HCT116 (cell line): ENCODE results near the gene CLIC4. TPM values are rescaled to one million over a fixed set of nuclear protein-coding genes. Genes with fewer than 3 reads are reported as not detected.

ENCODE experiments used
- ATAC-seq: fragments of 200-7000 bp; cut with Tn5 transposase; 2 replicates; pipeline ENCODE4 v1.9.1; 2020; ENCODE audit warnings: mild to moderate bottlenecking, moderate library complexity
- BruUV-seq: library from RNA; stranded (reverse); fragments of 400-500 nt; replicated peaks from 2 replicates; lab custom pipeline; 2021; lab: Mats Ljungman, UMichigan
- CTCF ChIA-PET: fragments of 300-600 bp; sonication (Branson Sonifier 250); formaldehyde crosslinking; loops from one replicate; lab custom pipeline; 2021; ENCODE audit warnings: antibody characterized with exemption; lab: Charles Lee
- POLR2A ChIA-PET: fragments of 300-600, 350-600 bp; sonication (Branson Sonifier 250); formaldehyde crosslinking; loops from one replicate; lab custom pipeline; 2021; ENCODE audit warnings: antibody characterized with exemption; lab: Charles Lee
- RAD21 ChIA-PET, 2 experiments: fragments of 300-600 bp; sonication (Branson Sonifier 250); formaldehyde crosslinking; loops; one replicate each; lab custom pipeline; 2023; ENCODE audit warnings: low total read pairs in 2 of 2; ENCODE audit not compliant: uncharacterized antibody in 2 of 2, unreplicated experiment in 2 of 2, low non-redundant PET in 1 of 2; lab: Charles Lee
- DNase-seq: peaks from one replicate; pipeline ENCODE4 v3.0.0-alpha.2; 2010; ENCODE audit warnings: low read depth, low spot score
- H2AFZ ChIP-seq: fragments of 200-600 bp; shearing (Covaris generic), sonication (generic); 2 replicates; pipeline ENCODE4 v1.6.1; 2017; ENCODE audit warnings: low read depth, mixed run types, mixed read lengths, antibody characterized with exemption, low read length; ENCODE audit not compliant: poor library complexity, severe bottlenecking
- H3K27ac ChIP-seq: 2 replicates; pipeline ENCODE4 v1.5.1; 2012; ENCODE audit warnings: low read depth, low read length
- H3K27me3 ChIP-seq: fragments of 200-600 bp; sonication (generic); 2 replicates; pipeline ENCODE4 v1.6.1; 2016; ENCODE audit warnings: mixed run types, low read length, mixed read lengths; ENCODE audit not compliant: insufficient read depth
- H3K36me3 ChIP-seq, 2 experiments: fragments of 200-500 bp in 1 of 2; fragments of 200-600 bp in 1 of 2; sonication (Bioruptor generic) in 1 of 2; sonication (generic) in 1 of 2; 2 replicates each; pipeline versions ENCODE4 v1.5.1 to v1.6.1; 2014 to 2016; ENCODE audit warnings: low read length in 2 of 2, inconsistent platforms in 1 of 2, mixed read lengths in 1 of 2, mixed run types in 1 of 2; ENCODE audit not compliant: insufficient read depth in 2 of 2, control insufficient read depth in 1 of 2
- H3K4me1 ChIP-seq, 2 experiments: fragments of 200-600 bp in 1 of 2; sonication (generic) in 1 of 2; 2 replicates each; pipeline versions ENCODE4 v1.5.1 to v1.6.1; 2012 to 2017; ENCODE audit warnings: low read length in 2 of 2, inconsistent platforms in 1 of 2, mild to moderate bottlenecking in 1 of 2, mixed read lengths in 1 of 2, mixed run types in 1 of 2, moderate library complexity in 1 of 2; ENCODE audit not compliant: insufficient read depth in 2 of 2, control insufficient read depth in 1 of 2
- H3K4me2 ChIP-seq: fragments of 200-600 bp; sonication (generic); 2 replicates; pipeline ENCODE4 v1.6.1; 2017; ENCODE audit warnings: mixed run types, low read length, mixed read lengths
- H3K4me3 ChIP-seq, 2 experiments: fragments of 200-600 bp in 1 of 2; sonication (generic) in 1 of 2; replicated peaks in 1 of 2; 2 replicates each; pipeline ENCODE4 v1.5.1; 2011 to 2016; ENCODE audit warnings: low read length in 2 of 2, control low read depth in 1 of 2, low read depth in 1 of 2, mild to moderate bottlenecking in 1 of 2, mixed read lengths in 1 of 2, mixed run types in 1 of 2
- H3K79me2 ChIP-seq: fragments of 200-600 bp; sonication (generic); 2 replicates; pipeline ENCODE4 v1.6.1; 2017; ENCODE audit warnings: mild to moderate bottlenecking, mixed run types, low read length, moderate library complexity, mixed read lengths; ENCODE audit not compliant: insufficient read depth
- H3K9ac ChIP-seq: fragments of 200-600 bp; sonication (generic); 2 replicates; pipeline ENCODE4 v1.6.1; 2016; ENCODE audit warnings: low read length, mixed read lengths
- H3K9me2 ChIP-seq: fragments of 200-600 bp; sonication (generic), shearing (Covaris generic); 2 replicates; pipeline ENCODE4 v1.6.1; 2017; ENCODE audit warnings: mixed run types, mild to moderate bottlenecking, moderate library complexity; ENCODE audit not compliant: insufficient read depth
- H3K9me3 ChIP-seq, 2 experiments: fragments of 200-500 bp in 1 of 2; fragments of 200-600 bp in 1 of 2; sonication (Bioruptor generic) in 1 of 2; sonication (generic) in 1 of 2; 2 replicates each; pipeline ENCODE4 v1.6.1; 2014 to 2017; ENCODE audit warnings: low read length in 2 of 2, mixed read lengths in 2 of 2, inconsistent platforms in 1 of 2, low read depth in 1 of 2, mild to moderate bottlenecking in 1 of 2, mixed run types in 1 of 2, moderate library complexity in 1 of 2; ENCODE audit not compliant: control insufficient read depth in 1 of 2, insufficient read depth in 1 of 2
- H4K20me1 ChIP-seq: fragments of 200-600 bp; sonication (generic), shearing (Covaris generic); 2 replicates; pipeline ENCODE4 v1.6.1; 2017; ENCODE audit warnings: mixed run types, mild to moderate bottlenecking, moderate library complexity; ENCODE audit not compliant: insufficient read depth
- CBX3 ChIP-seq: IDR thresholded peaks from 2 replicates; pipeline ENCODE4 v1.6.1; 2012; ENCODE audit warnings: low read depth
- CEBPB ChIP-seq: IDR thresholded peaks from 2 replicates; pipeline ENCODE4 v1.6.1; 2012; ENCODE audit warnings: low read depth
- CTCF ChIP-seq, 3 experiments: fragments of 200-600 bp in 1 of 3; sonication (generic) in 1 of 3; IDR thresholded peaks in 2 of 3; conservative IDR thresholded peaks in 1 of 3; 2 replicates each; pipeline ENCODE4 v1.5.1; 2012 to 2017; ENCODE audit warnings: low read depth in 2 of 3, low read length in 2 of 3, antibody characterized with exemption in 1 of 3, borderline replicate concordance in 1 of 3, control low read depth in 1 of 3, mild to moderate bottlenecking in 1 of 3, mixed read lengths in 1 of 3, mixed run types in 1 of 3, moderate library complexity in 1 of 3; ENCODE audit not compliant: insufficient read depth in 1 of 3
- FOSL1 ChIP-seq: IDR thresholded peaks from 2 replicates; pipeline ENCODE4 v1.6.1; 2012; ENCODE audit warnings: low read depth
- MAX ChIP-seq: IDR thresholded peaks from 2 replicates; pipeline ENCODE4 v1.6.1; 2012
- POLR2A ChIP-seq: IDR thresholded peaks from 2 replicates; pipeline ENCODE4 v1.7.0; 2011; ENCODE audit warnings: borderline replicate concordance; ENCODE audit not compliant: insufficient read depth, insufficient read length; ENCODE audit errors: extremely low read depth
- RAD21 ChIP-seq: IDR thresholded peaks from 2 replicates; pipeline ENCODE4 v1.6.1; 2012; ENCODE audit warnings: low read depth, mild to moderate bottlenecking
- REST ChIP-seq: IDR thresholded peaks from 2 replicates; pipeline ENCODE4 v1.6.1; 2012; ENCODE audit warnings: low read depth
- SIN3A ChIP-seq: IDR thresholded peaks from 2 replicates; pipeline ENCODE4 v1.6.1; 2012; ENCODE audit warnings: low read depth
- SP1 ChIP-seq: IDR thresholded peaks from 2 replicates; pipeline ENCODE4 v1.6.1; 2012; ENCODE audit warnings: low read depth
- SRF ChIP-seq: IDR thresholded peaks from 2 replicates; pipeline ENCODE4 v1.6.1; 2012; ENCODE audit warnings: low read depth
- TCF7L2 ChIP-seq: IDR thresholded peaks from 2 replicates; pipeline ENCODE4 v1.7.0; 2011; ENCODE audit warnings: borderline replicate concordance, inconsistent platforms; ENCODE audit not compliant: insufficient read depth, insufficient read length; ENCODE audit errors: extremely low read depth
- ZBTB33 ChIP-seq: IDR thresholded peaks from 2 replicates; pipeline ENCODE4 v1.6.1; 2011; ENCODE audit warnings: mild to moderate bottlenecking, low read length, moderate library complexity; ENCODE audit not compliant: insufficient replicate concordance; ENCODE audit errors: extremely low read depth
- ZFX ChIP-seq: fragments of 450-650 bp; IDR thresholded peaks from 2 replicates; pipeline ENCODE4 v1.6.1; 2017
- intact Hi-C: fragments of 100-400 bp; cut with micrococcal nuclease; formaldehyde crosslinking; loops from 2 replicates; pipeline ENCODE4 v1.10.0; 2022
- total RNA-seq: library from RNA; stranded (reverse); gene quantifications from one replicate; pipeline ENCODE4 v1.2.1, GENCODE V29; 2021; ENCODE audit not compliant: unreplicated experiment

The CLIC4 gene
- total RNA-seq, 1 experiment from 2014 or later, result 77.2 TPM

DNA sequence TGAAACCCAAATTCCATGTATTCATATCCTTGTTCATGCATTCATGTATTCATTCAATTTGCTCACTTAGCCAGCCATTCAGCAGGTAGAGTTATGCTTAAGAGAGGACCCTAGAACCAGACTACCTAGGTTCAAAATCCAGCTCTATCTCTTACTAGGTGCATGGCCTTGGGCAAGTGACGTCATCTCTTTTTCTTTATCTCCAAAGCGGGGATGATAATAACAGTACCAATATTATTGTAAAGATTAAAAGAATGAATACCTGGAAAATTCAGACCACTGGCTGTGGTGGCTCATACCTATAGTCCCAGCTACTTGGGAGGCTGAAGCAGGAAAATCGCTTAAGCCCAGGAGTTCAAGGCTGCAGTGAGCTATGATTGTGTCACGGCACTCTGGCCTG, 33.9 kb upstream of the CLIC4 start:
- no peak for ATAC-seq

More for the DNA sequence above, 33.9 kb upstream of the CLIC4 start:
- RAD21 ChIA-PET, result no interaction called here
- H3K9me2 ChIP-seq, result no peaks in the 10 kb centered on the region
- no peaks in the 10 kb centered on the region for H4K20me1 ChIP-seq
- H3K4me1 ChIP-seq, result peaks cover 23 to 67% of the 10 kb centered on the region in 2 experiments
- H2AFZ ChIP-seq, result no peak overlapping the region
- H3K36me3 ChIP-seq, result no peaks in the 10 kb centered on the region
- no TSS peak for BruUV-seq
- H3K4me2 ChIP-seq, result no peak overlapping the region
- no peak overlapping the region for H3K4me3 ChIP-seq
- intact Hi-C loops, result no loop called here
- POLR2A ChIA-PET, result interaction anchor here (1.3 kb wide), 1 partner anchor 13 kb away, joined by 3 read pairs; no protein-coding TSS in a partner anchor
- CTCF ChIA-PET, result no interaction called here
- DNase-seq, result no peak
- no peak overlapping the region for H3K27ac ChIP-seq
- no peak overlapping the region for H3K9ac ChIP-seq
- no peaks in the 10 kb centered on the region for H3K9me3 ChIP-seq
- no peaks in the 10 kb centered on the region for H3K27me3 ChIP-seq
- no peaks in the 10 kb centered on the region for H3K79me2 ChIP-seq
- TF ChIP-seq POLR2A (no peak), SIN3A (no peak), REST (no peak), CTCF (IDR thresholded peaks at IDR 0.05 in 2 of 3, conservative IDR thresholded peaks at IDR 0.05 in 1 of 3; ENCODE audit: borderline replicate concordance in 1 of 3, insufficient read depth in 1 of 3, low read depth in 2 of 3, low read length in 2 of 3) (no peak), MAX (no peak), ZFX (no peak), ZBTB33 (no peak), CEBPB (no peak), SP1 (no peak), TCF7L2 (no peak), FOSL1 (no peak), CBX3 (no peak), RAD21 (no peak), SRF (no peak)
